Transverse colon (tissue), 4 donors: ENCODE results near the gene POLR2A.

Experiments used
- POLR2A ChIP-seq: fragments of 450-650 bp; IDR thresholded peaks from one replicate; pipeline ENCODE4 v1.6.1; 2016; ENCODE audit warnings: antibody characterized with exemption, mild to moderate bottlenecking, moderate library complexity
- POLR2AphosphoS5 ChIP-seq, 3 donors: sonication (generic); formaldehyde crosslinking; IDR thresholded peaks; one replicate each; pipeline ENCODE4 v1.6.1; 2016; ENCODE audit warnings: antibody characterized with exemption in 3 of 3
- TF ChIP-seq, protein P1 (sequence below), 5 experiments: fragments of 200-600 bp in 3 of 5; fragments of 450-650 bp in 2 of 5; sonication (generic) in 3 of 5; IDR thresholded peaks; 1 replicate in 2 of 5; 2 replicates in 3 of 5; pipeline ENCODE4 v1.5.1; 2016 to 2017; ENCODE audit warnings: antibody characterized with exemption in 5 of 5, inconsistent platforms in 3 of 5, mild to moderate bottlenecking in 2 of 5, moderate library complexity in 1 of 5

DNA sequence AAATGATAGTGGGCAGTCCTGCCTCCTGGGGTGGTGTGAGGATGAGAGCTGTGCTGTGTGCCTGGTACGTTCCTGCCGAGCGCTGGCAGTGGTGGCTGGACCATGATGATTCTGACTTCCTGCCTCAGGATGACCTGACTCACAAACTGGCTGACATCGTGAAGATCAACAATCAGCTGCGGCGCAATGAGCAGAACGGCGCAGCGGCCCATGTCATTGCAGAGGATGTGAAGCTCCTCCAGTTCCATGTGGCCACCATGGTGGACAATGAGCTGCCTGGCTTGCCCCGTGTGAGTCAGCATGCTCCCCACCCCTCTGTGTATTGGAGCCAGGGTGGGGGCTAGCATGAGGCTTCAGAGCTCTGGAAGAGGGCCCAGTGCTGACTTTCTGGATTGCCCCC, 13.1 kb downstream of the POLR2A start:
- TF ChIP-seq, protein P1, sequence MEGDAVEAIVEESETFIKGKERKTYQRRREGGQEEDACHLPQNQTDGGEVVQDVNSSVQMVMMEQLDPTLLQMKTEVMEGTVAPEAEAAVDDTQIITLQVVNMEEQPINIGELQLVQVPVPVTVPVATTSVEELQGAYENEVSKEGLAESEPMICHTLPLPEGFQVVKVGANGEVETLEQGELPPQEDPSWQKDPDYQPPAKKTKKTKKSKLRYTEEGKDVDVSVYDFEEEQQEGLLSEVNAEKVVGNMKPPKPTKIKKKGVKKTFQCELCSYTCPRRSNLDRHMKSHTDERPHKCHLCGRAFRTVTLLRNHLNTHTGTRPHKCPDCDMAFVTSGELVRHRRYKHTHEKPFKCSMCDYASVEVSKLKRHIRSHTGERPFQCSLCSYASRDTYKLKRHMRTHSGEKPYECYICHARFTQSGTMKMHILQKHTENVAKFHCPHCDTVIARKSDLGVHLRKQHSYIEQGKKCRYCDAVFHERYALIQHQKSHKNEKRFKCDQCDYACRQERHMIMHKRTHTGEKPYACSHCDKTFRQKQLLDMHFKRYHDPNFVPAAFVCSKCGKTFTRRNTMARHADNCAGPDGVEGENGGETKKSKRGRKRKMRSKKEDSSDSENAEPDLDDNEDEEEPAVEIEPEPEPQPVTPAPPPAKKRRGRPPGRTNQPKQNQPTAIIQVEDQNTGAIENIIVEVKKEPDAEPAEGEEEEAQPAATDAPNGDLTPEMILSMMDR (IDR thresholded peaks at IDR 0.05): no peak
- TF ChIP-seq POLR2AphosphoS5 (IDR thresholded peaks at IDR 0.05) (no peak), POLR2A (no peak)
